HEK293T (cell line): ENCODE data around the gene GIPC2.
"Not testable (repeated sequence)": the region's sequence is repeated elsewhere in the genome, so short reads cannot be mapped to it uniquely, and the experiment has no call there.

Source experiments
- CTCF ChIA-PET: fragments of 350-600 bp; formaldehyde crosslinking; extraction: SDS; loops from one replicate; lab custom pipeline; 2021; ENCODE audit warnings: antibody characterized with exemption, inconsistent platforms; lab: Yijun Ruan, JAX
- POLR2A ChIA-PET: fragments of 350-600 bp; formaldehyde crosslinking; extraction: SDS; loops from one replicate; lab custom pipeline; 2020; ENCODE audit warnings: antibody characterized with exemption, inconsistent platforms; lab: Yijun Ruan, JAX
- DNase-seq: peaks from one replicate; pipeline ENCODE4 v3.0.0; 2012; ENCODE audit warnings: mixed read lengths; ENCODE audit errors: extremely low spot score
- ARNT ChIP-seq: fragments of 450-650 bp; IDR thresholded peaks from 2 replicates; pipeline ENCODE4 v1.6.1; 2017; ENCODE audit warnings: mild to moderate bottlenecking
- BHLHE40 ChIP-seq: fragments of 450-650 bp; IDR thresholded peaks from 2 replicates; pipeline ENCODE4 v1.6.1; 2016; ENCODE audit warnings: mild to moderate bottlenecking, moderate library complexity, borderline replicate concordance
- CTBP1 ChIP-seq: fragments of 450-650 bp; IDR thresholded peaks from 2 replicates; pipeline ENCODE4 v1.6.1; 2016; ENCODE audit warnings: borderline replicate concordance
- ELF4 ChIP-seq: fragments of 450-650 bp; IDR thresholded peaks from 2 replicates; pipeline ENCODE4 v1.6.1; 2017; ENCODE audit warnings: antibody characterized with exemption
- FOXA1 ChIP-seq: fragments of 450-650 bp; IDR thresholded peaks from 2 replicates; pipeline ENCODE4 v1.6.1; 2016; ENCODE audit warnings: mild to moderate bottlenecking
- FOXK2 ChIP-seq: fragments of 450-650 bp; IDR thresholded peaks from 2 replicates; pipeline ENCODE4 v1.6.1; 2016; ENCODE audit warnings: mild to moderate bottlenecking
- FOXM1 ChIP-seq: fragments of 450-650 bp; IDR thresholded peaks from 2 replicates; pipeline ENCODE4 v1.6.1; 2017; ENCODE audit warnings: mild to moderate bottlenecking, borderline replicate concordance
- HDGF ChIP-seq: fragments of 450-650 bp; IDR thresholded peaks from 2 replicates; pipeline ENCODE4 v1.6.1; 2017; ENCODE audit warnings: antibody characterized with exemption, borderline replicate concordance
- L3MBTL2 ChIP-seq: fragments of 450-650 bp; conservative IDR thresholded peaks from 2 replicates; pipeline ENCODE4 v1.6.1; 2016; ENCODE audit warnings: mild to moderate bottlenecking
- LEF1 ChIP-seq: fragments of 450-650 bp; IDR thresholded peaks from 2 replicates; pipeline ENCODE4 v1.6.1; 2017; ENCODE audit warnings: mild to moderate bottlenecking, borderline replicate concordance
- NFRKB ChIP-seq: fragments of 450-650 bp; IDR thresholded peaks from 2 replicates; pipeline ENCODE4 v1.6.1; 2016; ENCODE audit warnings: mild to moderate bottlenecking, moderate library complexity
- SP1 ChIP-seq: fragments of 450-650 bp; IDR thresholded peaks from 2 replicates; pipeline ENCODE4 v1.6.1; 2017
- SUZ12 ChIP-seq: fragments of 450-650 bp; IDR thresholded peaks from 2 replicates; pipeline ENCODE4 v1.6.1; 2016; ENCODE audit warnings: mild to moderate bottlenecking
- TARDBP ChIP-seq: fragments of 450-650 bp; IDR thresholded peaks from 2 replicates; pipeline ENCODE4 v1.6.1; 2016
- ZNF384 ChIP-seq: fragments of 450-650 bp; IDR thresholded peaks from 2 replicates; pipeline ENCODE4 v1.6.1; 2016
- TF ChIP-seq, protein P1 (sequence below): fragments of 450-650 bp; IDR thresholded peaks from 2 replicates; pipeline ENCODE4 v1.6.1; 2016

Gene GIPC2

DNA sequence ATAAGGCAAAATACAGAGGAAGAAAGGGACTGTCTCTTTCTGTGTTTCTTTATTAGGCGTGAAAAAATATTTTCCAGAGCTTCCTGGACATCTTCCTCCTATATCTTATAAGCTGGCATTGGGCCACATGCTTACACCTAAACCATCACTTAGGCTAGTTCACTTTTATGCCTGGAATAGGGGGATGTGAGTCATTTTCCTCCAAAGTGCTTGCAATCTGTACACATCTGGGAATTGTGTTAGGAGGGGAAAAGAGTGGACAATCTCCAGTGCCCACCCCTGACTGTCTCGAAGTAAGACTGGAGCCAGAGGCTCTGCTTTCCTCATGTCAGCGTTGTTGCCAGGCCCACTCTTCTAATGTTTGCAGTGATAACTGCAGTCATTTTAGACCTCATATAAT, 29.9 kb downstream of the GIPC2 start:
- POLR2A ChIA-PET = no interaction called here
- CTCF ChIA-PET = no interaction called here
- no peak for TF ChIP-seq FOXM1
- no peak for TF ChIP-seq LEF1
- no peak for TF ChIP-seq HDGF
- no peak for TF ChIP-seq ELF4
- TF ChIP-seq ZNF384 = no peak
- no peak for TF ChIP-seq SP1
- no peak for DNase-seq

DNA sequence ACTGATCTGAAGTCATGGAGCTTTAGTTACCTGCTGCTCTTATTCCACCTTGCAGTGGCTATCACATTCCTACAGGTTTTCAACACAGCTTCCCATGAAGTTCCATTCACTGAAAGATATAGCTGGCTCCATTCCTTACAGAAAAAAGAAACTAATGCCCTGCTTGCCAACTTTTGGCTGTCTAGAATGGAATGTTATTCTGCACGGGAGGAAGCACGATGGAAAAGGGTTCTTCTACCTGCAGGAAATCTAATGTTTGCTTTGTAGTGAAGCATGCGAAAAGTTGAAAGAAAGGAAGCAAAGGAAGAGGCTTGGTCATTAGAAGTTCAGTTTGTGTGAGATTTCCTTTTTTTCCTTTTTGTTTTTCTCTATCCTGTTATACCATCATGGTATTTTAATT, 32.6 kb downstream of the GIPC2 start:
- POLR2A ChIA-PET = interaction anchor here (0.8 to 1.0 kb wide), 2 partner anchors 99 to 190 kb away, joined by 3 to 4 read pairs; partner anchors contain the start of genes FUBP1 and NEXN
- CTCF ChIA-PET = no interaction called here
- no peak for DNase-seq
- no peak for TF ChIP-seq CTBP1
- TF ChIP-seq FOXA1 = no peak
- TF ChIP-seq SP1 = no peak
- TF ChIP-seq FOXK2 = no peak
- TF ChIP-seq ARNT = no peak
- no peak for TF ChIP-seq L3MBTL2
- TF ChIP-seq TARDBP = no peak
- TF ChIP-seq, protein P1, sequence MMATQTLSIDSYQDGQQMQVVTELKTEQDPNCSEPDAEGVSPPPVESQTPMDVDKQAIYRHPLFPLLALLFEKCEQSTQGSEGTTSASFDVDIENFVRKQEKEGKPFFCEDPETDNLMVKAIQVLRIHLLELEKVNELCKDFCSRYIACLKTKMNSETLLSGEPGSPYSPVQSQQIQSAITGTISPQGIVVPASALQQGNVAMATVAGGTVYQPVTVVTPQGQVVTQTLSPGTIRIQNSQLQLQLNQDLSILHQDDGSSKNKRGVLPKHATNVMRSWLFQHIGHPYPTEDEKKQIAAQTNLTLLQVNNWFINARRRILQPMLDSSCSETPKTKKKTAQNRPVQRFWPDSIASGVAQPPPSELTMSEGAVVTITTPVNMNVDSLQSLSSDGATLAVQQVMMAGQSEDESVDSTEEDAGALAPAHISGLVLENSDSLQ = no peak
- no peak for TF ChIP-seq FOXM1
- TF ChIP-seq SUZ12 = no peak
- TF ChIP-seq NFRKB = no peak
- no peak for TF ChIP-seq BHLHE40
- no peak for TF ChIP-seq ELF4
- no peak for TF ChIP-seq LEF1
- TF ChIP-seq HDGF = no peak
- TF ChIP-seq ZNF384 = no peak

DNA sequence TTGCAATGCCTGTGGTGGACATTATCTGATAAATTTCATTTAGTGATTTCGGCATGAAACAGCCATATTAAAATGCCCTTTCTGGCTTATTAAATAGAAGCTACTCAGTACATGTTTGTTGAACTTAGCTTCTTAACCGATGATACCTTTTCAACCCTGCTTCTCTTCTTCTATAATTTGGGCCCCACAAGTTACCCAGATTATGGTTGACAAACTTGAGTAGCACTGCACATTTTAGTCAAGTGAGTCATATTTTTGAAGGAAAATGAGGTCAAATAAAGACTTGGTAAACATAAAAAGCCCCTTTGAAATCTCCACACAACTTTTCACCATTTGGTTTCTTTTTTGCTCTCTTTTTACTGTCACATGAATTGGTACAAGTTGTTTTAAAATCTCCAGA, 33.8 kb downstream of the GIPC2 start:
- no peak for DNase-seq
- ChIA-PET POLR2A (no interaction called here), CTCF (no interaction called here)
- TF ChIP-seq FOXK2 = no peak
- TF ChIP-seq NFRKB = no peak
- no peak for TF ChIP-seq TARDBP
- TF ChIP-seq HDGF = no peak
- TF ChIP-seq FOXA1 = no peak
- TF ChIP-seq SP1 = no peak
- TF ChIP-seq, protein P1 = no peak
- no peak for TF ChIP-seq CTBP1
- no peak for TF ChIP-seq ARNT
- no peak for TF ChIP-seq LEF1
- no peak for TF ChIP-seq BHLHE40
- no peak for TF ChIP-seq ZNF384
- TF ChIP-seq L3MBTL2 = no peak
- no peak for TF ChIP-seq ELF4
- TF ChIP-seq SUZ12 = no peak

DNA sequence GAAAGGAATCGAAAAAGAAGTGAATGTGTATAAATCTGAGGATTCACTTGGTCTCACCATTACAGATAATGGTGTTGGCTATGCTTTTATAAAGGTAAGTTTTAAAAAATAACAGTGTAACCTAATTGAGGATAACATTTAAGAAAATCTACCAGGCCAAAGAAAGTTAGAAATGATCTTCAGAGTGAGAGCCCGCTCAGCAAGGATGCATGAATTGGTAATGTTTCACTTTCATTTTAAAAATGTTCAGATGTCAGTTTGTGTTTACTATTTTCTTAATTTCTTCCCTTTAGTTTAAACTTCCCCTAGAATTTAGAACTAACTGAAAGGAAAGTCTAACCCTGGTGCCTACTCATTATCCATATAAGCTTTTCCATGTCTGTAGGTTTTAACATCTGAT, 35.0 kb downstream of the GIPC2 start:
- ChIA-PET CTCF (no interaction called here), POLR2A (no interaction called here)
- TF ChIP-seq FOXK2 (no peak), LEF1 (no peak), ARNT (no peak), FOXM1 (no peak), NFRKB (no peak), CTBP1 (no peak), TARDBP (no peak), BHLHE40 (no peak)
- DNase-seq = no peak

DNA sequence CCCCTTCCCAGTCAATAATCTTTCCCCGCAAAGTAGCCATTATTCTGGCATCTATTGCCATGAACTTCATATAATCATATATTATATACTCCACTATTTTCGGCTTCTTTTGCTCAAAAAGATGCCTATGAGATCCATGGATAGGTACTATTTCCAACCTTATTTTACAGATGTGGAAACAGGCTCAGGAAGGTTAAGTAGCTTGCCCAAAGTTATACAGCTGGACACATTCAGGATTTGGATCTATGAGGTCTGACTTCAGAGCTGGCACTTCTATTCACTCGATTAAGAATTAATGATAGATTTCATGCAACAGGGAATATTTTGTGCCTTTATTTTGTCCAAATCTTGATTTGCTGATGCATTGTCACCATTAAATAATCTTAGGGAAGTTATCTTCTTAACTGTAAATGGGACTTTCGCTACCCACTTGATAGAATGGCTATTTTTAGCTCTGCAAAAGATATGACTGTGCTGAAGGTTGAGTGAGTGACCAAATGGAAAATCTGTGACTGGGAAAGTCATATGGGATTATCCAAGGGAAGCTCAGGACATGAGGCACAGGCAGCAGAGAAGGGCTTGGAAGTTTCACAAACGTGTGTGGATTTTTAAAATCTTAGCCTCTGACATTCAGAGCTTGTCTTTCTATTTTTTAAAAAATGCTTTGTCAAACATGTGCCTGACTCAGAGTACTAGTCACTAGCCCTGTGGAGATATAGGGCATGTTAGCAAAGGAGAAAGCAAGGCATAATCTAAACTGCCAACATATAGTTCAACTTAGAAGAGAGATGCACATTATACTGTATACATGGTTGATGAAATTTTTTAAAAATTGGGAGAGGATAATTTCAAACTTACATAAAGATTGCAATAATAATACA, 36.5 kb downstream of the GIPC2 start:
- TF ChIP-seq SUZ12 (no peak), BHLHE40 (no peak), FOXA1 (no peak), CTBP1 (no peak), SP1 (no peak), FOXK2 (no peak), ZNF384 (no peak), L3MBTL2 (no peak), FOXM1 (no peak), TARDBP (no peak), LEF1 (no peak), ARNT (no peak), HDGF (no peak), NFRKB (no peak), ELF4 (no peak)
- TF ChIP-seq, protein P1 = no peak
- ChIA-PET POLR2A (interaction anchor here (1.0 kb wide), 1 partner anchor 78 kb away, joined by 3 read pairs; the partner anchor contains the start of gene DNAJB4), CTCF (interaction anchor here (0.7 kb wide), 1 partner anchor 20 kb away, joined by 3 read pairs; no protein-coding TSS in a partner anchor)
- no peak for DNase-seq

DNA sequence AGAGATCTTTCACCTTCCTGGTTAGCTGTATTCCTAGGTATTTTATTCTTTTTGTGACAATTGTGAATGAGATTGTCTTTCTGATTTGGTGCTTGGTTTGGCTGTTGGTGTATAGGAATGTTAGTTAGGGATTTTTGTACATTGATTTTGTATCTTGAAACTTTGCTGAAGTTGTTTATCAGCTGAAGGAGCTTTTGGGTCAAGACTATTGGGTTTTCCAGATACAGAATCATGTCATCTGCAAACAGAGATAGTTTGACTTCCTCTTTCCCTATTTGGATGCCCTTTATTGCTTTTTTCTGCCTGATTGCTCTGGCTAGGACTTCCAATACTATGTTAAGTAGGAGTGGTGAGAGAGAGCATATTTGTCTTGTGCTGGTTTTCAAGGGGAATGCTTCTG, 38.9 kb downstream of the GIPC2 start:
- POLR2A ChIA-PET = not testable (repeated sequence)

More for the DNA sequence above, 38.9 kb downstream of the GIPC2 start:
- CTCF ChIA-PET = interaction anchor here (0.7 kb wide), 1 partner anchor 17 kb away, joined by 5 read pairs; no protein-coding TSS in a partner anchor
- DNase-seq = not testable (repeated sequence)
